ENCODE data around the gene TRIO. TPM values are rescaled to one million over a fixed set of nuclear protein-coding genes. Genes with fewer than 3 reads are reported as not detected.

The TRIO gene
- total RNA-seq, 6 experiments from 2014 or later: 167 to 219 (median 190) TPM

GRCh38 chr5:14257995-14258403 is 114.9 kb downstream of the TRIO start:
- DNase-seq: no peak
- peaks cover 43% of the 10 kb centered on the region for H3K9me3 Mint-ChIP-seq
- H3K36me3 Mint-ChIP-seq (ENCODE audit: low read depth): peaks cover 68% of the 10 kb centered on the region
- peaks cover 74% of the 10 kb centered on the region for H3K4me1 Mint-ChIP-seq (ENCODE audit: low read depth)
- H3K4me3 Mint-ChIP-seq: no peak overlapping the region
- peaks cover 8% of the 10 kb centered on the region for H3K27me3 Mint-ChIP-seq (ENCODE audit: insufficient read depth)
- no peak for TF ChIP-seq CTCF (IDR thresholded peaks at IDR 0.05)
- peak overlapping the region; percentile 51 for H3K27ac Mint-ChIP-seq

DNA sequence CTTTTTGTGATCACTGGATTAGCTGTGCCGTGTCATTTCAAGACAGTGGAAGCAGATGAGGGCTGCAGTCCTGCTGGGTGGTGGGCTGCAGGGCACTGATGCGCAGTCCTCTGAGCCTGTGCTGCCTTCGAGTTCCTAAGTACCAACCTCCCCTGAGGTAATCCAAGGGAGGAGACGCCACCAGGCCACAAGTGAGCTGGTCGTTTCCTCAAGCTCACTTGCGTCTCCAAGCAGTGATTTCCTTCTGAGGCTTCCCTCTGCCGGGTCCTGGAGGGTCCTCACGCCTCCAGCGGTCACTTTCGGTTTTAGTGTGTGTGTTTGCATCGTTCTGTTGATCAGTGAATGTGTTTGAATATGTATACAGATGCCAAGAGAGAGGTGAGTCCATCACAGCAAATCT is 115.7 kb downstream of the TRIO start:
- H3K27ac Mint-ChIP-seq: peak overlapping the region; percentile 69
- no peak for TF ChIP-seq CTCF (IDR thresholded peaks at IDR 0.05)
- H3K36me3 Mint-ChIP-seq (ENCODE audit: low read depth): peaks cover 67% of the 10 kb centered on the region
- no peak overlapping the region; the same call in 1 of the 2 replicates for H3K4me3 Mint-ChIP-seq
- H3K9me3 Mint-ChIP-seq: peaks cover 37% of the 10 kb centered on the region
- peaks cover 8% of the 10 kb centered on the region for H3K27me3 Mint-ChIP-seq (ENCODE audit: insufficient read depth)
- no peak for DNase-seq
- peaks cover 82% of the 10 kb centered on the region for H3K4me1 Mint-ChIP-seq (ENCODE audit: low read depth)

DNA sequence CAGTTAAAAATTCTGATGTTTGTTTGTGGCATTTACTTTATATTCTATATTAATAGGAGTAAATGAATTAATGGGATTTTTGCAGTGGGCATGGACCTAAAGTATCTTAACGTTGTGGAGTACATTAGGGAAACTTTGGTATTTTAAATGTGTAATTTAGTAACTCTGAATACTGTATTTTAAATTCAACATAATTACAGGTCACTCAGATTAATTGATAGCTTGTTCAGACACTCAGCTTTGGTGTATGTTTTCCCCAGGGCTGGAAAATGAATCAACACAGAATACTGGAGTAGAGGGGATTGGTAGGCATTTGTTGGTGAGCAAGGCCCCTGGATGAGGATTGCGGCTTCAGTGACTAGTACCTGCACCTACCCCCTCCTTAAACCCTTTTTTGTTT is 117.5 kb downstream of the TRIO start:
- H3K9me3 Mint-ChIP-seq: peaks cover 19% of the 10 kb centered on the region
- H3K4me1 Mint-ChIP-seq (ENCODE audit: low read depth): peaks cover 100% of the 10 kb centered on the region
- no peak for DNase-seq
- no peak for TF ChIP-seq CTCF (IDR thresholded peaks at IDR 0.05)
- peak overlapping the region; percentile 60; the same call in 1 of the 2 replicates for H3K27ac Mint-ChIP-seq
- peaks cover 10% of the 10 kb centered on the region for H3K27me3 Mint-ChIP-seq (ENCODE audit: insufficient read depth)
- H3K36me3 Mint-ChIP-seq (ENCODE audit: low read depth): peaks cover 53% of the 10 kb centered on the region
- no peak overlapping the region for H3K4me3 Mint-ChIP-seq

DNA sequence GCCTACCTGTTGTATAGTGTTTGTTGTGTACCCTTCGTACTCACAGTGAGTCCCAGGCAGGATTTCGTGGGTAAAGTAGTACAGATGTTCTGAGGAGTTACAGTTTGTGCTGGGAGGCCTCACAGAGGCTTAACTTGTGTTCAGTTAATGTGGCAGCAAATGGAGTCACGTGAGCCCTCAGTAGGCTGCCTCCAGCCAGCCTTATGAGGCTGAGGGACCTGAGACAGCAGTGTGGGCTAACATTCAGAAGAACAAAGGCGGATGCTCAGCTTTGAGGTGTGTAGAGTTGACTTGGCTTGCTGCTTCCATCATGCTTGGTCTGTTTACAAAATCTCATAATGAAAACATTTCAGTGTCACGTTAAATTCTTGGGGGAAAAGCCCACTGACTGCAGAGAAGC is 118.1 kb downstream of the TRIO start:
- Mint-ChIP-seq H3K9me3 (peaks cover 13% of the 10 kb centered on the region), H3K4me1 (ENCODE audit: low read depth) (peaks cover 100% of the 10 kb centered on the region), H3K27ac (peak overlapping the region; percentile 60), H3K36me3 (ENCODE audit: low read depth) (peaks cover 47% of the 10 kb centered on the region), H3K27me3 (ENCODE audit: insufficient read depth) (peaks cover 10% of the 10 kb centered on the region), H3K4me3 (no peak overlapping the region)
- TF ChIP-seq CTCF (IDR thresholded peaks at IDR 0.05): no peak
- no peak for DNase-seq

DNA sequence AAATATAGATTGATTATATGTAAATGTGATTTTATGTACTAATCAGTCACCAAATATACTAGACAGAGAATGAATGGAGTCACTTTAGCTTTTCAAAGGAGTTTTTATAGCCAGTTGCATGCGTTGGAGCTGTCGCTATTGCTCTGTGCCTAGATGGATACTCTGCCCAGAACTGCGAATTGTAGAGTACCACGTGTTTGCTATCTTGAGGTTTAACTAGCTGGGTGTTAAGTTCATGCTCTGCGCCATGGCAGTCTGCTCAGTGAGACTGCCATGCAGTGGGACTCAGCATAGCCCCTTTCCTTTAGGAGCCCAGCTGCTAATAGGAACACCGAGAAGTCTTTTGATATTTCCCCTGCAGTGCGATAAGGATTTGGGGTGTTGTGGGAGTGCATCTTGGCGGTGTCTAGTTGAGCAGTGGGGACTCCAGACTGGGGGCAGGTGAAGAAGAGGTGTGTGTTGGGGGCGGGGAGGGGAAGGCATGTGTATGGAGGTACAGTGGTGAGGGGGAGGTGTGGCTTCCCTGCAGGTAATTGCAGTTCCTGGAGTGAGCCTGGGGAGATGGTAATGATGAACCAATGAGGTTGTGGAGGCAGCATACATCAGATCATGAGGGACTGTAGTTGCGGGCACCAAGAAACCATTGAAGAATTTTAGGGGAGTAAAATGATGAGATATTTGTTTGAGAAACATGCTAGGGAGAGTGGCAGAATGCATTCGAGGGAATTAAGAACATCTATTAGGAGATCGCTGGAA is 118.9 kb downstream of the TRIO start:
- Mint-ChIP-seq H3K27ac (peak overlapping the region; percentile 75), H3K27me3 (ENCODE audit: insufficient read depth) (peaks cover 10% of the 10 kb centered on the region), H3K4me1 (ENCODE audit: low read depth) (peaks cover 100% of the 10 kb centered on the region), H3K9me3 (peaks cover 5% of the 10 kb centered on the region), H3K4me3 (no peak overlapping the region; the same call in 1 of the 2 replicates), H3K36me3 (ENCODE audit: low read depth) (peaks cover 39% of the 10 kb centered on the region)
- DNase-seq: no peak
- no peak for TF ChIP-seq CTCF (IDR thresholded peaks at IDR 0.05)

Measured in HFFc6 (cell line).